Smooth muscle cell (in vitro differentiated cells): ENCODE measurements around the gene UHMK1. TPM values are rescaled to one million over a fixed set of nuclear protein-coding genes. Genes with fewer than 3 reads are reported as not detected.
"Not testable (repeated sequence)": the region's sequence is repeated elsewhere in the genome, so short reads cannot be mapped to it uniquely, and the experiment has no call there.

Experiments used
- DNase-seq: peaks from one replicate; lab custom pipeline; 2025; ENCODE audit not compliant: unreplicated experiment; lab: John Stamatoyannopoulos, UW
- H2AFZ ChIP-seq: fragments of 200-600 bp; sonication (generic); 2 replicates; pipeline ENCODE4 v1.6.0; 2016; ENCODE audit warnings: antibody characterized with exemption, low read depth, mild to moderate bottlenecking
- H3F3A ChIP-seq: fragments of 200-600 bp; sonication (generic); 2 replicates; pipeline ENCODE4 v1.6.0; 2017; ENCODE audit warnings: antibody characterized with exemption, low read depth
- H3K27ac ChIP-seq: fragments of 200-600 bp; sonication (generic); 2 replicates; pipeline ENCODE4 v1.5.1; 2016; ENCODE audit warnings: low read depth, mild to moderate bottlenecking
- H3K27me3 ChIP-seq: fragments of 200-600 bp; sonication (generic); 2 replicates; pipeline ENCODE4 v1.6.1; 2016; ENCODE audit warnings: low read depth, mild to moderate bottlenecking
- H3K36me3 ChIP-seq: fragments of 200-600 bp; sonication (generic); 2 replicates; pipeline ENCODE4 v1.5.1; 2016; ENCODE audit warnings: low read depth
- H3K4me1 ChIP-seq: fragments of 200-600 bp; sonication (generic); 2 replicates; pipeline ENCODE4 v1.5.1; 2016; ENCODE audit warnings: low read depth
- H3K4me2 ChIP-seq: fragments of 200-600 bp; sonication (generic); 2 replicates; pipeline ENCODE4 v1.6.0; 2016; ENCODE audit warnings: mild to moderate bottlenecking
- H3K4me3 ChIP-seq: fragments of 200-600 bp; sonication (generic); 2 replicates; pipeline ENCODE4 v1.5.1; 2016; ENCODE audit warnings: mild to moderate bottlenecking
- H3K79me2 ChIP-seq: fragments of 200-600 bp; sonication (generic); 2 replicates; pipeline ENCODE4 v1.6.0; 2016; ENCODE audit warnings: low read depth, mild to moderate bottlenecking
- H3K9ac ChIP-seq: fragments of 200-600 bp; sonication (generic); 2 replicates; pipeline ENCODE4 v1.6.0; 2016; ENCODE audit warnings: low read depth
- H3K9me3 ChIP-seq: fragments of 200-600 bp; sonication (generic); replicated peaks from 2 replicates; pipeline ENCODE4 v1.5.1; 2016; ENCODE audit warnings: low read depth
- H4K20me1 ChIP-seq: fragments of 200-600 bp; sonication (generic); 2 replicates; pipeline ENCODE4 v1.6.0; 2016; ENCODE audit warnings: low read depth
- WGBS: methylation state at CpG from one replicate; pipeline ENCODE4 v1.1.7; 2016; ENCODE audit warnings: low lambda C conversion rate; 5-methylcytosine and 5-hydroxymethylcytosine counted together
- polyA plus RNA-seq: library from polyadenylated mRNA; unstranded; fragments of >200 nt; fragmentation: Nextera tagmentation; extraction: Ambion mirVana; gene quantifications from 2 replicates; pipeline ENCODE4 v1.2.1, GENCODE V29; 2016
- total RNA-seq: library from RNA; depleted of rRNA; stranded (reverse); fragments of >200 nt; gene quantifications from 2 replicates; pipeline ENCODE4 v1.2.3, GENCODE V29; 2014
- TF ChIP-seq, protein P1 (sequence below): fragments of 200-600 bp; sonication (generic); IDR thresholded peaks from 2 replicates; pipeline ENCODE4 v1.5.1; 2017; ENCODE audit warnings: borderline replicate concordance, mild to moderate bottlenecking, antibody characterized with exemption; ENCODE audit not compliant: insufficient read depth, poor library complexity, severe bottlenecking

The UHMK1 gene
- total and polyA plus RNA-seq, 2 experiments from 2014 or later: 4.8 to 30.1 TPM

DNA sequence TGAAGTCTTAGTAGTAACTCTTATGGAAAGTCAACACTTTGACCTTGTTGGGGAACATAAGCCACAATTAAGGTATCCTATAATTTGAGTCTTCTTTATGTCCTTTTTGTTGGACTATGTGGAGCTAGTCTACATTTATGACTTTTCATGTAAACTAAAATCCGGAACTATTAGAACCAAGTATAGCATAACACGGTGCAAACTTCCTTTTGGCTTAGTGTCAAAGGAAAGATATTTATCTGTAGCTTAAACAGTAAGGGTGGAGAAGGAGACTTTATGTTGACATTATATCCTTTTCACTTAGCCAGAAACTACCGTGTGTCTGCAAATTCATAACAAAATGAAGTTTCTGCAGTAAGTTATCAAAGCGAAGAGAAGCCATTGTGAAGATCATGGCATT is 71.2 kb downstream of the UHMK1 start:
- TF ChIP-seq, protein P1, sequence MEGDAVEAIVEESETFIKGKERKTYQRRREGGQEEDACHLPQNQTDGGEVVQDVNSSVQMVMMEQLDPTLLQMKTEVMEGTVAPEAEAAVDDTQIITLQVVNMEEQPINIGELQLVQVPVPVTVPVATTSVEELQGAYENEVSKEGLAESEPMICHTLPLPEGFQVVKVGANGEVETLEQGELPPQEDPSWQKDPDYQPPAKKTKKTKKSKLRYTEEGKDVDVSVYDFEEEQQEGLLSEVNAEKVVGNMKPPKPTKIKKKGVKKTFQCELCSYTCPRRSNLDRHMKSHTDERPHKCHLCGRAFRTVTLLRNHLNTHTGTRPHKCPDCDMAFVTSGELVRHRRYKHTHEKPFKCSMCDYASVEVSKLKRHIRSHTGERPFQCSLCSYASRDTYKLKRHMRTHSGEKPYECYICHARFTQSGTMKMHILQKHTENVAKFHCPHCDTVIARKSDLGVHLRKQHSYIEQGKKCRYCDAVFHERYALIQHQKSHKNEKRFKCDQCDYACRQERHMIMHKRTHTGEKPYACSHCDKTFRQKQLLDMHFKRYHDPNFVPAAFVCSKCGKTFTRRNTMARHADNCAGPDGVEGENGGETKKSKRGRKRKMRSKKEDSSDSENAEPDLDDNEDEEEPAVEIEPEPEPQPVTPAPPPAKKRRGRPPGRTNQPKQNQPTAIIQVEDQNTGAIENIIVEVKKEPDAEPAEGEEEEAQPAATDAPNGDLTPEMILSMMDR: no peak
- H3K27me3 ChIP-seq: no peaks in the 10 kb centered on the region
- DNase-seq: no peak
- peaks cover 100% of the 10 kb centered on the region for H4K20me1 ChIP-seq
- no peak overlapping the region for H2AFZ ChIP-seq
- peaks cover 5% of the 10 kb centered on the region for H3K4me1 ChIP-seq
- peaks cover 6% of the 10 kb centered on the region for H3K36me3 ChIP-seq
- 95% methylated on average over 4 of the region's 4 CpGs for WGBS
- H3K4me3 ChIP-seq: no peak overlapping the region
- H3K4me2 ChIP-seq: no peak overlapping the region
- H3F3A ChIP-seq: no peaks in the 10 kb centered on the region
- H3K9ac ChIP-seq: no peak overlapping the region
- no peak overlapping the region for H3K27ac ChIP-seq
- no peaks in the 10 kb centered on the region for H3K9me3 ChIP-seq
- peaks cover 51% of the 10 kb centered on the region for H3K79me2 ChIP-seq

DNA sequence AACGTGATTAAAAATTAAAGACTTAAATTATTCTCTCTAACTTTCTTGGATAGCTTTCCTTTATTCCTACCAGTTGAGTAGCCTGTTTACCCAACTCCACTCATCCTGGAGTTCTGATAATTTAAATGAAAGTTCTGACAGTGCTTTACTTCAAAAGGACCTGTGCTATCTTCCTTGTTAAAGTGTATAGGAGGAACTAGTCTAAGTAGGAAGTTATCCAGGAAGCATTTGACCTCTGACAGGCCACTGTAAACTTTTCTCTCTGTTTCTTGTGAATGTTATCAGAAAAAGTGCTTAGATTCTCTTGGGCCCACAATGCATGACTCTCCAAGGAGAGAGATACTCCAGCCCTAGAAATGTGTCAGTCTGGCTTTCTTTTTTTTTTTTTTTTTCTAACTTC is 73.1 kb downstream of the UHMK1 start:
- Histone ChIP-seq H3K27ac (no peak overlapping the region), H3K4me2 (no peak overlapping the region), H3K27me3 (no peaks in the 10 kb centered on the region), H3K79me2 (peaks cover 40% of the 10 kb centered on the region), H4K20me1 (peaks cover 100% of the 10 kb centered on the region), H2AFZ (no peak overlapping the region), H3K4me1 (no peaks in the 10 kb centered on the region), H3K4me3 (no peak overlapping the region), H3K36me3 (peaks cover 6% of the 10 kb centered on the region), H3K9me3 (no peaks in the 10 kb centered on the region), H3K9ac (no peak overlapping the region), H3F3A (no peaks in the 10 kb centered on the region)
- TF ChIP-seq, protein P1: no peak
- WGBS: 96% methylated on average over 1 of the region's 1 CpG
- no peak for DNase-seq

DNA sequence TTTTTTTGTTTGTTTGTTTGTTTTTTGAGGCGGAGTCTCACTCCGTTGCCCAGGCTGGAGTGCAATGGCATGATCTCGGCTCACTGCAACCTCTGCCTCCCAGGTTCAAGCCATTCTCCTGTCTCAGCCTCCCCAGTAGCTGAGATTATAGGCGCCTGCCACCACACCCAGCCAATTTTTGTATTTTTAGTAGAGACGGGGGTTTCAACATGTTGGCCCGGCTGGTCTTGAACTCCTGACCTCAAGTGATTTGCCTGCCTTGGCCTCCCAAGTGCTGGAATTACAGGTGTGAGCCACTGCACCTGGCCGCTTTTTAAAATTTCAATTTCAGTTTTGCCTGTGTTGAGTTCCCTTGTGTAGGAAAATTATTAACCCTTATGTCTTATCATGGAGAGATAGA is 73.5 kb downstream of the UHMK1 start:
- not testable (repeated sequence) for H3K9me3 ChIP-seq, H2AFZ ChIP-seq, H3K27me3 ChIP-seq, H3K4me1 ChIP-seq, H3K27ac ChIP-seq, H3K4me2 ChIP-seq, H3K4me3 ChIP-seq, H3K36me3 ChIP-seq, H3F3A ChIP-seq, H3K9ac ChIP-seq, DNase-seq
- 95% methylated on average over 7 of the region's 7 CpGs for WGBS
- Histone ChIP-seq H3K79me2 (peaks cover 37% of the 10 kb centered on the region), H4K20me1 (peaks cover 100% of the 10 kb centered on the region)

DNA sequence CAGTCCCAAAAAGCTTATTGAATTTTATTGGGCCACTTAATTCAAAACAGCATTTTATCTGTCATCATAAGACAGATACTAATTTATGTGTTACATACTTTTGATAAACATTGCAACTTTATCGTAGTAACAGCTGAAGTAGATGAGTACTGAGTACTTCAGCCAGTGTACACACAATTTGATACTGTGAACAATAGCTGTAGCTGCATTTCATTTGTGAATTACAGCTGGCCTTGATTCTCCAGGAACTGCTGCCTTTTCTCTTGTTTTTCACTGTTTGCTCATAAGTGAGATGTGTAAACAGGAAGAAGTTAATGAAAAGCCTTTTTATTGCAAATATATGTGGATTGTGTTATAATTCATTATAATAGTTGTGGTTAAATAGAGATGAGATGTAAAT is 74.1 kb downstream of the UHMK1 start:
- Histone ChIP-seq H3K4me2 (no peak overlapping the region), H3K4me1 (no peaks in the 10 kb centered on the region), H3F3A (no peaks in the 10 kb centered on the region), H3K79me2 (peaks cover 36% of the 10 kb centered on the region), H3K9me3 (no peaks in the 10 kb centered on the region), H3K27ac (no peak overlapping the region), H3K9ac (no peak overlapping the region), H4K20me1 (peaks cover 100% of the 10 kb centered on the region), H3K27me3 (no peaks in the 10 kb centered on the region), H3K4me3 (no peak overlapping the region), H3K36me3 (peaks cover 8% of the 10 kb centered on the region), H2AFZ (no peak overlapping the region)
- no peak for DNase-seq
- TF ChIP-seq, protein P1: no peak
- WGBS: 100% methylated on average over 1 of the region's 1 CpG
